ENCODE results near the gene BOD1L2.

The BOD1L2 gene

DNA sequence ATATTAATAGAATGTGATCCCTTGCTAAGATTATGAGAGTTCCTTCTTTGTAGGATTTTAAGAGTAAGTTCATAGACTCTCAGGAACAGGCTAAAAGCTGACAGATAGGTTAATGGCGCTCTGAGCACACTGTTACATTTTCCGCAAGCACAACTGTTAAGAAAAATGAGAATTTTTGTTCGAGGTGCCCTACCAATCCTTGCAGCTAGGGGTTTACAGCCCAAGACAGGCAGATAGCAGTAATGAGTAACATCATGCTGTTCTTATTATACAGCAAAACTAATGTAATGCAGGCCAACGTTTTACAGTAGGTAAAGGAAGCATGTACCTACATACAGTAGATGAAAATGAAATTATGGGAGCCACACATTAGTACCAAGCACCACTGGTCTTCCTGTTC, 11.2 kb upstream of the BOD1L2 start:
- TF ChIP-seq, protein P1, sequence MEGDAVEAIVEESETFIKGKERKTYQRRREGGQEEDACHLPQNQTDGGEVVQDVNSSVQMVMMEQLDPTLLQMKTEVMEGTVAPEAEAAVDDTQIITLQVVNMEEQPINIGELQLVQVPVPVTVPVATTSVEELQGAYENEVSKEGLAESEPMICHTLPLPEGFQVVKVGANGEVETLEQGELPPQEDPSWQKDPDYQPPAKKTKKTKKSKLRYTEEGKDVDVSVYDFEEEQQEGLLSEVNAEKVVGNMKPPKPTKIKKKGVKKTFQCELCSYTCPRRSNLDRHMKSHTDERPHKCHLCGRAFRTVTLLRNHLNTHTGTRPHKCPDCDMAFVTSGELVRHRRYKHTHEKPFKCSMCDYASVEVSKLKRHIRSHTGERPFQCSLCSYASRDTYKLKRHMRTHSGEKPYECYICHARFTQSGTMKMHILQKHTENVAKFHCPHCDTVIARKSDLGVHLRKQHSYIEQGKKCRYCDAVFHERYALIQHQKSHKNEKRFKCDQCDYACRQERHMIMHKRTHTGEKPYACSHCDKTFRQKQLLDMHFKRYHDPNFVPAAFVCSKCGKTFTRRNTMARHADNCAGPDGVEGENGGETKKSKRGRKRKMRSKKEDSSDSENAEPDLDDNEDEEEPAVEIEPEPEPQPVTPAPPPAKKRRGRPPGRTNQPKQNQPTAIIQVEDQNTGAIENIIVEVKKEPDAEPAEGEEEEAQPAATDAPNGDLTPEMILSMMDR (IDR thresholded peaks at IDR 0.05; ENCODE audit: low read depth, low read length, missing control alignments): no peak
- no peak overlapping the region for H3K4me3 ChIP-seq (ENCODE audit: low read depth, low read length)
- in situ Hi-C loops (cut with HindIII; ENCODE audit: low sequenced_read_pairs): no loop called here
- DNase-seq (ENCODE audit: low read depth): no peak

DNA sequence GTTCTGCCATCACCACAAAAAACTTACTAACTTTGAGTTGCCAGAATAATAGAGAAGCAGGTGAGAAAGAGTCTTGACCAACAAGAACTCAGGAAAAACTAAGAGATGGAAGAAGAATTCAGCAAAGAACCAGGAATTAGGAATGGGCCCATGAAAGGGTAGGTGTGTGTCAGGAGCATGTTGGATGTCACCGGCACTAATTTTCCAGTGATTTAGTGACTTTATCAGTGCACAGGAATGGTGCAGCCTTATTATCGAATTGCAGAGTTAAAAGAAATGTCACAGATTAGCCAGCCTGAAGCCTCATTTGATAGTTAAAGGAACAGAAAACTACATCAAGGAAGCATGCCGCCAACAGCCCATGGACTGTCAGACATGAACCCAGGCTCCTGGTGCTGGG, 9.0 kb upstream of the BOD1L2 start:
- no peak overlapping the region for H3K4me3 ChIP-seq (ENCODE audit: low read depth, low read length)
- TF ChIP-seq, protein P1 (IDR thresholded peaks at IDR 0.05; ENCODE audit: low read depth, low read length, missing control alignments): no peak
- DNase-seq (ENCODE audit: low read depth): no peak
- in situ Hi-C loops (cut with HindIII; ENCODE audit: low sequenced_read_pairs): no loop called here

DNA sequence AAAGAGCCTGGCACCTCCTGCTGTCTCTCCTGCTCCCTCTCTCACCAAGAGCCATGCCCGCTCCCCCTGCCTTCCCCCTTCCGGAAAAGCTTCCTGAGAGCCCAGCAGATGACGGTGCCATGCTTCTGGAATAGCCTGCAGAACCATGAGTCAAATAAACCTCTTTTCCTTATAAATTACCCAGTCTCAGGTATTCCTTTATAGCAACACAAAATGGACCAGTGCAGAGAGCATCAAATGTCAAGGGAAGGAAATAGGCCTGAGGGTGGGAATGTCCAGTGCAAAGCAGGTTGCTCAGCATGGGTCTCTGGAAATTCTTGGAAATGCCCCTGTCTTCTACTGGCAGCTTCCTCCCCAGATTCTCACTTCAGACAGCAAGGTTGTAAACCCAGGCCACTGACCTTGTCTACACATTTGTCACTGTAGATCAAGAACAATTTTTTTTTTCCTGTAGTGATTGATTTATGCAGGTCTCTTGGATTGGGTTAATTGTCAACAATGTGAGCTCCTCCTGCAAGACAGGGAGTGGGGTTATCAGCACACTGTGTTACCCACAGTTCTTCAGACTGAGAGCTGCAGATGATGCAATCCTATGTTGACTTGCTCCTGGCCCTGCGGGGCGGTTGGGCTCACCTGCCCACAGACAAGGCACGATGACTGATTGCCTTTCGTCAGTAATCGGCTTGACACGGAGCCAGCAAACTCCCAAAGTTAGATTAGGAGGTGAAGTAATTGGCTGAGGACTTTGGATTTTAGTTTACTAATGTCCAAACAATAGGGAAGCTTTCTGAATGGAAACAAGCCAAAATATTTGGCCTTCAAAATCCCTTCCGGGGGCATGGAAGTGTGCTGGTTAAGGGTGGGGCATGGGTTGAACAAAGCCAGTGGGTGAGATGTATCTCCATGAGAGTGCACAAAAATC, 5.4 kb upstream of the BOD1L2 start:
- TF ChIP-seq, protein P1 (IDR thresholded peaks at IDR 0.05; ENCODE audit: low read depth, low read length, missing control alignments): no peak
- in situ Hi-C loops (cut with HindIII; ENCODE audit: low sequenced_read_pairs): no loop called here
- DNase-seq (ENCODE audit: low read depth): no peak
- H3K4me3 ChIP-seq (ENCODE audit: low read depth, low read length): no peak overlapping the region

DNA sequence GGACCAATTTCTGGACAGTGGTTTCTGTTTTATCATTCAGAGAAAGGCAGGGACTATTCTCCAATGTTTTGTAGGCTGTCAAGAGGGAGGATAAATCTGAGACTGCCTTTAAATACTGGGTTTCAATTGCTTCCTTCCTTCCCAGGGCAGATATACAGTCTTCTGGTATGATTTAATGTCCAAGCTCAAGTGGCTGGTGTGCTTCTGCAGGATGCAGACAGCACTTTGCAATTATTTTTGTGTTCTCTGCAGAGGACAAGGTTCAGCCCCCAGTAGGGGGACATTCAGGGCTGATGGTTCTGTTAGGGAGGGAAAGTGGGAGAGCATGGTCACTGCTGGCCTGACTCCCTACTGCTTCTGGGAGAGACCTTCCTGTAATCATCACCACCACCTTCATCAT, 4.6 kb upstream of the BOD1L2 start:
- in situ Hi-C loops (cut with HindIII; ENCODE audit: low sequenced_read_pairs): no loop called here
- H3K4me3 ChIP-seq (ENCODE audit: low read depth, low read length): no peak overlapping the region
- no peak for DNase-seq (ENCODE audit: low read depth)
- TF ChIP-seq, protein P1 (IDR thresholded peaks at IDR 0.05; ENCODE audit: low read depth, low read length, missing control alignments): no peak

DNA sequence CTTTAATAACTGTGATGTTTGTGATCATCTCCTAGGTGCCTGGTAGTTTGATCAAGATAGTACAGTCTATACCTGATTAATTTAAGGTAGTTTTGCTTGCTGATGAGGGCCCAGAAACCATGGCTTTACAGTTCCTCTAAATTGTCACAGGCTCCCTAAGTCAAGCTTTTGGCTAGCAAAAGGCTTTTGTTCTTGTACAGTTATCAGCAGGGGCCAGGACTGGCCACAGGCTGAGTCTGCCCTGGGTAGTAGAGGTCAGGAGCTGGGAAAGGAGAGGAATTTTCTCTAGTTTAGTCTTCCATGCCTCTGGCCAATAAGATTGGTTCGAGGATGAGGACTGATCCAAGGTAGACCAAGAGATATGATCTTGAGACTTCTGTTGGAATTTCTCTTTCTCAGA, 3.6 kb upstream of the BOD1L2 start:
- TF ChIP-seq, protein P1 (IDR thresholded peaks at IDR 0.05; ENCODE audit: low read depth, low read length, missing control alignments): no peak
- no peak for DNase-seq (ENCODE audit: low read depth)
- no peak overlapping the region for H3K4me3 ChIP-seq (ENCODE audit: low read depth, low read length)
- in situ Hi-C loops (cut with HindIII; ENCODE audit: low sequenced_read_pairs): no loop called here

DNA sequence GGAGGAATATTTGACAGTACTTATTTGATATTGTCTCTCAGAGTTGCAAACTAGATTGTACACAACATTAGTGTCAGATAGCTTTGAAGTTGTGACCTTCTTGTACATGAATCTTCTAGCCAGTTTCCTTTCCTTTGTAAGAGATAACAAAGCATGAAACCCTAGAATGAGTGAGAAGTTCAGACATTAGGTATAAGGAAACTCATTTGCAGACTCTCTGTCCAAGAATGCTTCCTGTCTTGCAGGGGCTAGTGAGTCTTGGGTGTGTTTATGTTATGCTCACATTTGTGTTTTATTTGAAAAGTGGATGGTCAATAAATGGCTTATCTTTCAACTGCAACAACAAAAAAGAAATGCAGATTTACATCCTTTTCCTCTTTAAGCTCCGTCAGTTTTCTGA, 1.4 kb downstream of the BOD1L2 start:
- TF ChIP-seq, protein P1 (IDR thresholded peaks at IDR 0.05; ENCODE audit: low read depth, low read length, missing control alignments): no peak
- DNase-seq (ENCODE audit: low read depth): no peak
- in situ Hi-C loops (cut with HindIII; ENCODE audit: low sequenced_read_pairs): no loop called here
- H3K4me3 ChIP-seq (ENCODE audit: low read depth, low read length): no peak overlapping the region

Data from astrocyte of the cerebellum (primary cell).